ENCODE measurements around the gene FSD1L. TPM values are rescaled to one million over a fixed set of nuclear protein-coding genes. Genes with fewer than 3 reads are reported as not detected.

The FSD1L gene
- total and polyA plus RNA-seq, 2 of the 13 experiments (the other 11 are each of a cell fraction or from before 2014, with no cell fraction given), result 4.1 to 5.1 TPM

DNA sequence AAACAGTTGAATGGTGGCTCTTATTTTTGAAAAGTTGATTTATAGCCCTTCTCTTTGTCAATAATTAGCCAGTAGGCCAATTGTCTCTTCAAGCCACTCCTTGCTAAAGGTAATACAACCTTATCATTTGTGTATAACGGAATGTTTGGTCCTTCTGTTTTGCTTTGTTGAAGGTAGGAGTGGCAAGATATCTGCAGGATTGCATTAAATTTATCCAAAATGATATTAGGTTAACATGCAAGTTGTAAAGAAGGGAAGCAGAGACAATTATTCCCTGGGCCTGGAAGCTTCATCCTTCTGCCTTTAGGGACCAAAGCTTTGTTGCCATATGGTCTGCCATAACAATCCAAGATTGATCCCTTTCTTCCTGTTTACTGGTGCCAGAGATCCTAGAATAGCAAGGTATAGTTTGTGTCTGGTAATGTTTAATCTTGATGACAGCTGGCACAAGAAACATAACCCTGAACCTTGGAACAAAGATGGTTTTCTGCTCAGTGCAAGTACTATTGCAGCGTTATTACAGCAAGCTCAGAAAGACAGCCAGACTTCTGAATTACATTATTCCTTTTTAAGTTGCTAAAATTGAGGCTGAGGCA, 15.5 kb upstream of the FSD1L start (continued):
- no peak for TF ChIP-seq GFI1 (CRISPR knock-in tag; IDR thresholded peaks at IDR 0.05; ENCODE audit: borderline replicate concordance)
- 0 out of 2 replicates have a peak, but pooled peaks have one; percentile 35 for TF ChIP-seq ZNF430 (CRISPR knock-in tag; IDR thresholded peaks at IDR 0.05)
- TF ChIP-seq HDAC2 (CRISPR knock-in tag; IDR thresholded peaks at IDR 0.05), result peak; percentile 76
- peak; percentile 66; the same call in 1 of the 2 replicates for TF ChIP-seq PPARG (CRISPR knock-in tag; conservative IDR thresholded peaks at IDR 0.05)
- 0 out of 2 replicates have a peak, but pooled peaks have one; percentile 52 for TF ChIP-seq ZSCAN9 (CRISPR knock-in tag; IDR thresholded peaks at IDR 0.05; ENCODE audit: borderline replicate concordance)
- TF ChIP-seq, protein P1, sequence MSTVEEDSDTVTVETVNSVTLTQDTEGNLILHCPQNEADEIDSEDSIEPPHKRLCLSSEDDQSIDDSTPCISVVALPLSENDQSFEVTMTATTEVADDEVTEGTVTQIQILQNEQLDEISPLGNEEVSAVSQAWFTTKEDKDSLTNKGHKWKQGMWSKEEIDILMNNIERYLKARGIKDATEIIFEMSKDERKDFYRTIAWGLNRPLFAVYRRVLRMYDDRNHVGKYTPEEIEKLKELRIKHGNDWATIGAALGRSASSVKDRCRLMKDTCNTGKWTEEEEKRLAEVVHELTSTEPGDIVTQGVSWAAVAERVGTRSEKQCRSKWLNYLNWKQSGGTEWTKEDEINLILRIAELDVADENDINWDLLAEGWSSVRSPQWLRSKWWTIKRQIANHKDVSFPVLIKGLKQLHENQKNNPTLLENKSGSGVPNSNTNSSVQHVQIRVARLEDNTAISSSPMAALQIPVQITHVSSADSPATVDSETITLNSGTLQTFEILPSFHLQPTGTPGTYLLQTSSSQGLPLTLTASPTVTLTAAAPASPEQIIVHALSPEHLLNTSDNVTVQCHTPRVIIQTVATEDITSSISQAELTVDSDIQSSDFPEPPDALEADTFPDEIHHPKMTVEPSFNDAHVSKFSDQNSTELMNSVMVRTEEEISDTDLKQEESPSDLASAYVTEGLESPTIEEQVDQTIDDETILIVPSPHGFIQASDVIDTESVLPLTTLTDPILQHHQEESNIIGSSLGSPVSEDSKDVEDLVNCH (CRISPR knock-in tag; IDR thresholded peaks at IDR 0.05), result no peak
- TF ChIP-seq, protein P2, sequence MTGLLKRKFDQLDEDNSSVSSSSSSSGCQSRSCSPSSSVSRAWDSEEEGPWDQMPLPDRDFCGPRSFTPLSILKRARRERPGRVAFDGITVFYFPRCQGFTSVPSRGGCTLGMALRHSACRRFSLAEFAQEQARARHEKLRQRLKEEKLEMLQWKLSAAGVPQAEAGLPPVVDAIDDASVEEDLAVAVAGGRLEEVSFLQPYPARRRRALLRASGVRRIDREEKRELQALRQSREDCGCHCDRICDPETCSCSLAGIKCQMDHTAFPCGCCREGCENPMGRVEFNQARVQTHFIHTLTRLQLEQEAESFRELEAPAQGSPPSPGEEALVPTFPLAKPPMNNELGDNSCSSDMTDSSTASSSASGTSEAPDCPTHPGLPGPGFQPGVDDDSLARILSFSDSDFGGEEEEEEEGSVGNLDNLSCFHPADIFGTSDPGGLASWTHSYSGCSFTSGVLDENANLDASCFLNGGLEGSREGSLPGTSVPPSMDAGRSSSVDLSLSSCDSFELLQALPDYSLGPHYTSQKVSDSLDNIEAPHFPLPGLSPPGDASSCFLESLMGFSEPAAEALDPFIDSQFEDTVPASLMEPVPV (CRISPR knock-in tag; IDR thresholded peaks at IDR 0.05), result no peak
- TF ChIP-seq, protein P3, sequence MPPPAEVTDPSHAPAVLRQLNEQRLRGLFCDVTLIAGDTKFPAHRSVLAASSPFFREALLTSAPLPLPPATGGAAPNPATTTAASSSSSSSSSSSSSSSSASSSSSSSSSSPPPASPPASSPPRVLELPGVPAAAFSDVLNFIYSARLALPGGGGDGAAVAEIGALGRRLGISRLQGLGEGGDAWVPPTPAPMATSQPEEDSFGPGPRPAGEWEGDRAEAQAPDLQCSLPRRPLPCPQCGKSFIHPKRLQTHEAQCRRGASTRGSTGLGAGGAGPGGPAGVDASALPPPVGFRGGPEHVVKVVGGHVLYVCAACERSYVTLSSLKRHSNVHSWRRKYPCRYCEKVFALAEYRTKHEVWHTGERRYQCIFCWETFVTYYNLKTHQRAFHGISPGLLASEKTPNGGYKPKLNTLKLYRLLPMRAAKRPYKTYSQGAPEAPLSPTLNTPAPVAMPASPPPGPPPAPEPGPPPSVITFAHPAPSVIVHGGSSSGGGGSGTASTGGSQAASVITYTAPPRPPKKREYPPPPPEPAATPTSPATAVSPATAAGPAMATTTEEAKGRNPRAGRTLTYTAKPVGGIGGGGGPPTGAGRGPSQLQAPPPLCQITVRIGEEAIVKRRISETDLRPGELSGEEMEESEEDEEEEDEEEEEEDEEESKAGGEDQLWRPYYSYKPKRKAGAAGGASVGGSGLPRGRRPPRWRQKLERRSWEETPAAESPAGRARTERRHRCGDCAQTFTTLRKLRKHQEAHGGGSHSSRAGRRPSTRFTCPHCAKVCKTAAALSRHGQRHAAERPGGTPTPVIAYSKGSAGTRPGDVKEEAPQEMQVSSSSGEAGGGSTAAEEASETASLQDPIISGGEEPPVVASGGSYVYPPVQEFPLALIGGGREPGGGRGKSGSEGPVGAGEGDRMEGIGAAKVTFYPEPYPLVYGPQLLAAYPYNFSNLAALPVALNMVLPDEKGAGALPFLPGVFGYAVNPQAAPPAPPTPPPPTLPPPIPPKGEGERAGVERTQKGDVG (CRISPR knock-in tag; IDR thresholded peaks at IDR 0.05; ENCODE audit: borderline replicate concordance), result no peak
- TF ChIP-seq, protein P4, sequence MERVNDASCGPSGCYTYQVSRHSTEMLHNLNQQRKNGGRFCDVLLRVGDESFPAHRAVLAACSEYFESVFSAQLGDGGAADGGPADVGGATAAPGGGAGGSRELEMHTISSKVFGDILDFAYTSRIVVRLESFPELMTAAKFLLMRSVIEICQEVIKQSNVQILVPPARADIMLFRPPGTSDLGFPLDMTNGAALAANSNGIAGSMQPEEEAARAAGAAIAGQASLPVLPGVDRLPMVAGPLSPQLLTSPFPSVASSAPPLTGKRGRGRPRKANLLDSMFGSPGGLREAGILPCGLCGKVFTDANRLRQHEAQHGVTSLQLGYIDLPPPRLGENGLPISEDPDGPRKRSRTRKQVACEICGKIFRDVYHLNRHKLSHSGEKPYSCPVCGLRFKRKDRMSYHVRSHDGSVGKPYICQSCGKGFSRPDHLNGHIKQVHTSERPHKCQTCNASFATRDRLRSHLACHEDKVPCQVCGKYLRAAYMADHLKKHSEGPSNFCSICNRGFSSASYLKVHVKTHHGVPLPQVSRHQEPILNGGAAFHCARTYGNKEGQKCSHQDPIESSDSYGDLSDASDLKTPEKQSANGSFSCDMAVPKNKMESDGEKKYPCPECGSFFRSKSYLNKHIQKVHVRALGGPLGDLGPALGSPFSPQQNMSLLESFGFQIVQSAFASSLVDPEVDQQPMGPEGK (CRISPR knock-in tag; IDR thresholded peaks at IDR 0.05), result no peak
- TF ChIP-seq, protein P5, sequence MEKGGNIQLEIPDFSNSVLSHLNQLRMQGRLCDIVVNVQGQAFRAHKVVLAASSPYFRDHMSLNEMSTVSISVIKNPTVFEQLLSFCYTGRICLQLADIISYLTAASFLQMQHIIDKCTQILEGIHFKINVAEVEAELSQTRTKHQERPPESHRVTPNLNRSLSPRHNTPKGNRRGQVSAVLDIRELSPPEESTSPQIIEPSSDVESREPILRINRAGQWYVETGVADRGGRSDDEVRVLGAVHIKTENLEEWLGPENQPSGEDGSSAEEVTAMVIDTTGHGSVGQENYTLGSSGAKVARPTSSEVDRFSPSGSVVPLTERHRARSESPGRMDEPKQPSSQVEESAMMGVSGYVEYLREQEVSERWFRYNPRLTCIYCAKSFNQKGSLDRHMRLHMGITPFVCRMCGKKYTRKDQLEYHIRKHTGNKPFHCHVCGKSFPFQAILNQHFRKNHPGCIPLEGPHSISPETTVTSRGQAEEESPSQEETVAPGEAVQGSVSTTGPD (CRISPR knock-in tag; IDR thresholded peaks at IDR 0.05), result peak; percentile 80
- TF ChIP-seq MAZ (IDR thresholded peaks at IDR 0.05; ENCODE audit: borderline replicate concordance, low read depth, low read length), result no peak
- TF ChIP-seq MAZ (CRISPR knock-in tag; IDR thresholded peaks at IDR 0.05; ENCODE audit: low read depth), result no peak
- TF ChIP-seq, protein P6, sequence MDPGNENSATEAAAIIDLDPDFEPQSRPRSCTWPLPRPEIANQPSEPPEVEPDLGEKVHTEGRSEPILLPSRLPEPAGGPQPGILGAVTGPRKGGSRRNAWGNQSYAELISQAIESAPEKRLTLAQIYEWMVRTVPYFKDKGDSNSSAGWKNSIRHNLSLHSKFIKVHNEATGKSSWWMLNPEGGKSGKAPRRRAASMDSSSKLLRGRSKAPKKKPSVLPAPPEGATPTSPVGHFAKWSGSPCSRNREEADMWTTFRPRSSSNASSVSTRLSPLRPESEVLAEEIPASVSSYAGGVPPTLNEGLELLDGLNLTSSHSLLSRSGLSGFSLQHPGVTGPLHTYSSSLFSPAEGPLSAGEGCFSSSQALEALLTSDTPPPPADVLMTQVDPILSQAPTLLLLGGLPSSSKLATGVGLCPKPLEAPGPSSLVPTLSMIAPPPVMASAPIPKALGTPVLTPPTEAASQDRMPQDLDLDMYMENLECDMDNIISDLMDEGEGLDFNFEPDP (CRISPR knock-in tag; conservative IDR thresholded peaks at IDR 0.05), result 0 out of 2 replicates have a peak, but pooled peaks have one; percentile 83
- 0 out of 2 replicates have a peak, but pooled peaks have one; percentile 66 for TF ChIP-seq HOXA5 (CRISPR knock-in tag; IDR thresholded peaks at IDR 0.05)
- no peak for TF ChIP-seq KDM4B (CRISPR knock-in tag; IDR thresholded peaks at IDR 0.05)
- no peak for TF ChIP-seq ZNF260 (CRISPR knock-in tag; IDR thresholded peaks at IDR 0.05; ENCODE audit: borderline replicate concordance, low read depth)

Data from HepG2 (cell line).